HCT116 (cell line): ENCODE data around the gene PLA2G5. TPM values are rescaled to one million over a fixed set of nuclear protein-coding genes. Genes with fewer than 3 reads are reported as not detected.

Source experiments
- ATAC-seq: fragments of 200-7000 bp; cut with Tn5 transposase; 2 replicates; pipeline ENCODE4 v1.9.1; 2020; ENCODE audit warnings: mild to moderate bottlenecking, moderate library complexity
- BruUV-seq: library from RNA; stranded (reverse); fragments of 400-500 nt; replicated peaks from 2 replicates; lab custom pipeline; 2021; lab: Mats Ljungman, UMichigan
- CTCF ChIA-PET: fragments of 300-600 bp; sonication (Branson Sonifier 250); formaldehyde crosslinking; loops from one replicate; lab custom pipeline; 2021; ENCODE audit warnings: antibody characterized with exemption; lab: Charles Lee
- POLR2A ChIA-PET: fragments of 300-600, 350-600 bp; sonication (Branson Sonifier 250); formaldehyde crosslinking; loops from one replicate; lab custom pipeline; 2021; ENCODE audit warnings: antibody characterized with exemption; lab: Charles Lee
- RAD21 ChIA-PET, 2 experiments: fragments of 300-600 bp; sonication (Branson Sonifier 250); formaldehyde crosslinking; loops; one replicate each; lab custom pipeline; 2023; ENCODE audit warnings: low total read pairs in 2 of 2; ENCODE audit not compliant: uncharacterized antibody in 2 of 2, unreplicated experiment in 2 of 2, low non-redundant PET in 1 of 2; lab: Charles Lee
- DNase-seq: peaks from one replicate; pipeline ENCODE4 v3.0.0-alpha.2; 2010; ENCODE audit warnings: low read depth, low spot score
- H2AFZ ChIP-seq: fragments of 200-600 bp; shearing (Covaris generic), sonication (generic); 2 replicates; pipeline ENCODE4 v1.6.1; 2017; ENCODE audit warnings: low read depth, mixed run types, mixed read lengths, antibody characterized with exemption, low read length; ENCODE audit not compliant: poor library complexity, severe bottlenecking
- H3K27ac ChIP-seq: 2 replicates; pipeline ENCODE4 v1.5.1; 2012; ENCODE audit warnings: low read depth, low read length
- H3K27me3 ChIP-seq: fragments of 200-600 bp; sonication (generic); 2 replicates; pipeline ENCODE4 v1.6.1; 2016; ENCODE audit warnings: mixed run types, low read length, mixed read lengths; ENCODE audit not compliant: insufficient read depth
- H3K36me3 ChIP-seq, 2 experiments: fragments of 200-500 bp in 1 of 2; fragments of 200-600 bp in 1 of 2; sonication (Bioruptor generic) in 1 of 2; sonication (generic) in 1 of 2; 2 replicates each; pipeline versions ENCODE4 v1.5.1 to v1.6.1; 2014 to 2016; ENCODE audit warnings: low read length in 2 of 2, inconsistent platforms in 1 of 2, mixed read lengths in 1 of 2, mixed run types in 1 of 2; ENCODE audit not compliant: insufficient read depth in 2 of 2, control insufficient read depth in 1 of 2
- H3K4me1 ChIP-seq, 2 experiments: fragments of 200-600 bp in 1 of 2; sonication (generic) in 1 of 2; 2 replicates each; pipeline versions ENCODE4 v1.5.1 to v1.6.1; 2012 to 2017; ENCODE audit warnings: low read length in 2 of 2, inconsistent platforms in 1 of 2, mild to moderate bottlenecking in 1 of 2, mixed read lengths in 1 of 2, mixed run types in 1 of 2, moderate library complexity in 1 of 2; ENCODE audit not compliant: insufficient read depth in 2 of 2, control insufficient read depth in 1 of 2
- H3K4me2 ChIP-seq: fragments of 200-600 bp; sonication (generic); 2 replicates; pipeline ENCODE4 v1.6.1; 2017; ENCODE audit warnings: mixed run types, low read length, mixed read lengths
- H3K4me3 ChIP-seq, 2 experiments: fragments of 200-600 bp in 1 of 2; sonication (generic) in 1 of 2; replicated peaks in 1 of 2; 2 replicates each; pipeline ENCODE4 v1.5.1; 2011 to 2016; ENCODE audit warnings: low read length in 2 of 2, control low read depth in 1 of 2, low read depth in 1 of 2, mild to moderate bottlenecking in 1 of 2, mixed read lengths in 1 of 2, mixed run types in 1 of 2
- H3K79me2 ChIP-seq: fragments of 200-600 bp; sonication (generic); 2 replicates; pipeline ENCODE4 v1.6.1; 2017; ENCODE audit warnings: mild to moderate bottlenecking, mixed run types, low read length, moderate library complexity, mixed read lengths; ENCODE audit not compliant: insufficient read depth
- H3K9ac ChIP-seq: fragments of 200-600 bp; sonication (generic); 2 replicates; pipeline ENCODE4 v1.6.1; 2016; ENCODE audit warnings: low read length, mixed read lengths
- H3K9me2 ChIP-seq: fragments of 200-600 bp; sonication (generic), shearing (Covaris generic); 2 replicates; pipeline ENCODE4 v1.6.1; 2017; ENCODE audit warnings: mixed run types, mild to moderate bottlenecking, moderate library complexity; ENCODE audit not compliant: insufficient read depth
- H3K9me3 ChIP-seq, 2 experiments: fragments of 200-500 bp in 1 of 2; fragments of 200-600 bp in 1 of 2; sonication (Bioruptor generic) in 1 of 2; sonication (generic) in 1 of 2; 2 replicates each; pipeline ENCODE4 v1.6.1; 2014 to 2017; ENCODE audit warnings: low read length in 2 of 2, mixed read lengths in 2 of 2, inconsistent platforms in 1 of 2, low read depth in 1 of 2, mild to moderate bottlenecking in 1 of 2, mixed run types in 1 of 2, moderate library complexity in 1 of 2; ENCODE audit not compliant: control insufficient read depth in 1 of 2, insufficient read depth in 1 of 2
- H4K20me1 ChIP-seq: fragments of 200-600 bp; sonication (generic), shearing (Covaris generic); 2 replicates; pipeline ENCODE4 v1.6.1; 2017; ENCODE audit warnings: mixed run types, mild to moderate bottlenecking, moderate library complexity; ENCODE audit not compliant: insufficient read depth
- CBX3 ChIP-seq: IDR thresholded peaks from 2 replicates; pipeline ENCODE4 v1.6.1; 2012; ENCODE audit warnings: low read depth
- EGR1 ChIP-seq: IDR thresholded peaks from 2 replicates; pipeline ENCODE4 v1.6.1; 2012; ENCODE audit warnings: low read depth
- JUND ChIP-seq: IDR thresholded peaks from 2 replicates; pipeline ENCODE4 v1.6.1; 2012
- POLR2AphosphoS5 ChIP-seq: IDR thresholded peaks from 2 replicates; pipeline ENCODE4 v1.6.1; 2011; ENCODE audit warnings: mild to moderate bottlenecking, low read depth, low read length, moderate library complexity
- SP1 ChIP-seq: IDR thresholded peaks from 2 replicates; pipeline ENCODE4 v1.6.1; 2012; ENCODE audit warnings: low read depth
- ZBTB33 ChIP-seq: IDR thresholded peaks from 2 replicates; pipeline ENCODE4 v1.6.1; 2011; ENCODE audit warnings: mild to moderate bottlenecking, low read length, moderate library complexity; ENCODE audit not compliant: insufficient replicate concordance; ENCODE audit errors: extremely low read depth
- intact Hi-C: fragments of 100-400 bp; cut with micrococcal nuclease; formaldehyde crosslinking; loops from 2 replicates; pipeline ENCODE4 v1.10.0; 2022
- total RNA-seq: library from RNA; stranded (reverse); gene quantifications from one replicate; pipeline ENCODE4 v1.2.1, GENCODE V29; 2021; ENCODE audit not compliant: unreplicated experiment
- TF ChIP-seq, protein P1 (sequence below): IDR thresholded peaks from 2 replicates; pipeline ENCODE4 v1.6.1; 2012
- TF ChIP-seq, protein P2 (sequence below): IDR thresholded peaks from 2 replicates; pipeline ENCODE4 v1.6.1; 2012
- TF ChIP-seq, protein P3 (sequence below), 3 experiments: fragments of 200-600 bp in 1 of 3; sonication (generic) in 1 of 3; IDR thresholded peaks in 2 of 3; conservative IDR thresholded peaks in 1 of 3; 2 replicates each; pipeline ENCODE4 v1.5.1; 2012 to 2017; ENCODE audit warnings: low read depth in 2 of 3, low read length in 2 of 3, antibody characterized with exemption in 1 of 3, borderline replicate concordance in 1 of 3, control low read depth in 1 of 3, mild to moderate bottlenecking in 1 of 3, mixed read lengths in 1 of 3, mixed run types in 1 of 3, moderate library complexity in 1 of 3; ENCODE audit not compliant: insufficient read depth in 1 of 3

The PLA2G5 gene
- total RNA-seq, 1 experiment from 2014 or later: not detected

DNA sequence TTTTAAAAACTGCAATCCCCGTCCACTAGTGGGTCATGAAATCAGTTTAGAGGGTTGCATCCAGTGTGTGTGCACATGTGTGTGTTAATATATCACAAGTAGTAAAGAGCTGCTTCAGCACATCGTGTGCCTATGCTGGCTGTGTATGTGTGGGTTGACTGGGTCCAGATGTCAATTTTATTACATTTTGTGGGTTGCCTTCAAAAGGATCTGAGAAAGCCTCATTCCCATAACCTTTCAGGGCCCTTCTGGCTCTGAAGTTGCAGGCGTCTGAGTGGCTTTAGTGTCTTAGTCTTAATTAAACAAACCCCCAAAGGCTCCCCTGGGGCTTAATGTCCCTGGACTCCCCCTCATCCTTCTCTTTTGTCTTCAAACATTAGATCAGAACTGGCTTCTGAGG, 29.5 kb downstream of the PLA2G5 start:
- Histone ChIP-seq H3K36me3 (no peaks in the 10 kb centered on the region), H2AFZ (no peak overlapping the region), H3K9ac (no peak overlapping the region), H3K79me2 (no peaks in the 10 kb centered on the region), H3K27me3 (no peaks in the 10 kb centered on the region)
- intact Hi-C loops: no loop called here
- ChIA-PET CTCF (interaction anchor here (3.0 kb wide), 1 partner anchor 125 kb away, joined by 9 read pairs; no protein-coding TSS in a partner anchor), POLR2A (no interaction called here)
- DNase-seq: no peak
- TF ChIP-seq EGR1 (no peak), POLR2AphosphoS5 (no peak), CBX3 (no peak), SP1 (no peak), ZBTB33 (no peak), JUND (no peak)
- TF ChIP-seq, protein P1, sequence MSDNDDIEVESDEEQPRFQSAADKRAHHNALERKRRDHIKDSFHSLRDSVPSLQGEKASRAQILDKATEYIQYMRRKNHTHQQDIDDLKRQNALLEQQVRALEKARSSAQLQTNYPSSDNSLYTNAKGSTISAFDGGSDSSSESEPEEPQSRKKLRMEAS: no peak
- TF ChIP-seq, protein P2, sequence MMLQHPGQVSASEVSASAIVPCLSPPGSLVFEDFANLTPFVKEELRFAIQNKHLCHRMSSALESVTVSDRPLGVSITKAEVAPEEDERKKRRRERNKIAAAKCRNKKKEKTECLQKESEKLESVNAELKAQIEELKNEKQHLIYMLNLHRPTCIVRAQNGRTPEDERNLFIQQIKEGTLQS: no peak
- TF ChIP-seq, protein P3, sequence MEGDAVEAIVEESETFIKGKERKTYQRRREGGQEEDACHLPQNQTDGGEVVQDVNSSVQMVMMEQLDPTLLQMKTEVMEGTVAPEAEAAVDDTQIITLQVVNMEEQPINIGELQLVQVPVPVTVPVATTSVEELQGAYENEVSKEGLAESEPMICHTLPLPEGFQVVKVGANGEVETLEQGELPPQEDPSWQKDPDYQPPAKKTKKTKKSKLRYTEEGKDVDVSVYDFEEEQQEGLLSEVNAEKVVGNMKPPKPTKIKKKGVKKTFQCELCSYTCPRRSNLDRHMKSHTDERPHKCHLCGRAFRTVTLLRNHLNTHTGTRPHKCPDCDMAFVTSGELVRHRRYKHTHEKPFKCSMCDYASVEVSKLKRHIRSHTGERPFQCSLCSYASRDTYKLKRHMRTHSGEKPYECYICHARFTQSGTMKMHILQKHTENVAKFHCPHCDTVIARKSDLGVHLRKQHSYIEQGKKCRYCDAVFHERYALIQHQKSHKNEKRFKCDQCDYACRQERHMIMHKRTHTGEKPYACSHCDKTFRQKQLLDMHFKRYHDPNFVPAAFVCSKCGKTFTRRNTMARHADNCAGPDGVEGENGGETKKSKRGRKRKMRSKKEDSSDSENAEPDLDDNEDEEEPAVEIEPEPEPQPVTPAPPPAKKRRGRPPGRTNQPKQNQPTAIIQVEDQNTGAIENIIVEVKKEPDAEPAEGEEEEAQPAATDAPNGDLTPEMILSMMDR (IDR thresholded peaks at IDR 0.05 in 2 of 3, conservative IDR thresholded peaks at IDR 0.05 in 1 of 3; ENCODE audit: borderline replicate concordance in 1 of 3, insufficient read depth in 1 of 3, low read depth in 2 of 3, low read length in 2 of 3): no peak
- TF ChIP-seq, all 23 proteins: peak for 0
- Histone ChIP-seq H3K9me2 (no peaks in the 10 kb centered on the region), H3K4me1 (no peaks in the 10 kb centered on the region), H3K9me3 (no peaks in the 10 kb centered on the region), H3K4me3 (no peak overlapping the region), H4K20me1 (no peaks in the 10 kb centered on the region), H3K27ac (no peak overlapping the region), H3K4me2 (no peak overlapping the region)
- RAD21 ChIA-PET: no interaction called here
- ATAC-seq: no peak
- no TSS peak for BruUV-seq
